ENCODE data around the gene HSPB3. TPM values are rescaled to one million over a fixed set of nuclear protein-coding genes. Genes with fewer than 3 reads are reported as not detected.

Gene HSPB3
- not detected in 2 replicates for total RNA-seq

GRCh38 chr5:54455413-54456157, at the start of gene HSPB3:
TSS of gene HSPB3 (plus strand) at chr5:54455699. CDS start at chr5:54455790, 91 bp downstream.

Other genes starting within 250 kb of the HSPB3 start
- gene ARL15, start 145.1 kb upstream of the HSPB3 start, total RNA-seq: 8.5 and 10.6 TPM in 2 replicates
- gene SNX18, start 62.1 kb downstream of the HSPB3 start, total RNA-seq: 14.4 and 18.6 TPM in 2 replicates

Measured in hair follicular keratinocyte (primary cell).